Activated CD4-positive, alpha-beta memory T cell treated with anti-CD3 and anti-CD28 coated beads for 36 hours (primary cell): ENCODE results near the gene UBR3. TPM values are rescaled to one million over a fixed set of nuclear protein-coding genes. Genes with fewer than 3 reads are reported as not detected.
A peak's percentile ranks its signal among the peaks of the same experiment; 100 is the strongest.
"Not testable (repeated sequence)": the region's sequence is repeated elsewhere in the genome, so short reads cannot be mapped to it uniquely, and the experiment has no call there.

Source experiments
- CTCF ChIA-PET: fragments of 350-600 bp; sonication (Branson Sonifier 250); formaldehyde crosslinking; loops from one replicate; lab custom pipeline; 2021; ENCODE audit warnings: antibody characterized with exemption, inconsistent platforms; lab: Charles Lee
- POLR2A ChIA-PET: fragments of 350-600 bp; sonication (Branson Sonifier 250); formaldehyde crosslinking; loops from one replicate; lab custom pipeline; 2021; ENCODE audit warnings: antibody characterized with exemption; lab: Charles Lee
- DNase-seq: peaks from one replicate; pipeline ENCODE4 v3.0.0-alpha.2; 2020
- H3K27ac Mint-ChIP-seq: one replicate; pipeline ENCODE4 v1.8.0; 2021; ENCODE audit warnings: mixed read lengths
- H3K27me3 Mint-ChIP-seq: one replicate; pipeline ENCODE4 v1.8.0; 2021; ENCODE audit warnings: mixed read lengths
- H3K36me3 Mint-ChIP-seq: one replicate; pipeline ENCODE4 v1.8.0; 2021; ENCODE audit warnings: mixed read lengths
- H3K4me1 Mint-ChIP-seq: one replicate; pipeline ENCODE4 v1.8.0; 2021; ENCODE audit warnings: low read depth, mixed read lengths
- H3K4me3 Mint-ChIP-seq: one replicate; pipeline ENCODE4 v1.8.0; 2021; ENCODE audit warnings: mild to moderate bottlenecking, mixed read lengths
- H3K9me3 Mint-ChIP-seq: one replicate; pipeline ENCODE4 v1.8.0; 2021; ENCODE audit warnings: mixed read lengths
- intact Hi-C: fragments of 100-400 bp; cut with micrococcal nuclease; formaldehyde crosslinking; loops from one replicate; pipeline ENCODE4 v1.15.1; 2023
- total RNA-seq, 2 experiments: library from RNA; stranded (reverse); gene quantifications; one replicate each; pipeline ENCODE4 v1.2.3, GENCODE V29; 2021

UBR3 gene
- total RNA-seq, 2 experiments from 2014 or later: 16.2 to 18.1 TPM

- peaks cover 23% of the 10 kb centered on the region for H3K36me3 Mint-ChIP-seq
Observed at GRCh38 chr2:169823996-169824372, 3.3 kb upstream of the UBR3 start.

GRCh38 chr2:169824373-169825333 is 2.6 kb upstream of the UBR3 start, which contains the start of gene METTL5:
Gene METTL5, minus strand, starts transcription at chr2:169824905. Its CDS starts 308 bp downstream, at chr2:169824597.
- peaks cover 55% of the 10 kb centered on the region for H3K4me1 Mint-ChIP-seq
- H3K9me3 Mint-ChIP-seq: no peaks in the 10 kb centered on the region
- intact Hi-C loops: loop anchor here (1.0 to 10.0 kb wide), 4 partner anchors 52 to 460 kb away; partner anchors contain the start of genes CFAP210, LRP2 and PHOSPHO2
- H3K27ac Mint-ChIP-seq: peak within 1 kb of the TSS; percentile 78
- H3K27me3 Mint-ChIP-seq: no peaks in the 10 kb centered on the region
- peak; percentile 87 for DNase-seq
- ChIA-PET CTCF (interaction anchor here (0.6 to 3.2 kb wide), 14 partner anchors 9 to 252 kb away, joined by 3 to 13 read pairs (median 6); partner anchors contain the start of gene FASTKD1), POLR2A (interaction anchor here (0.8 to 1.4 kb wide), 3 partner anchors 16 to 26 kb away, joined by 3 to 4 read pairs (median 3); partner anchors contain the start of gene SSB)
- peak within 1 kb of the TSS; percentile 84 for H3K4me3 Mint-ChIP-seq
- peaks cover 17% of the 10 kb centered on the region for H3K36me3 Mint-ChIP-seq

More at GRCh38 chr2:169823996-169824372, 3.3 kb upstream of the UBR3 start:
- Mint-ChIP-seq H3K27ac (peak overlapping the region; percentile 78), H3K4me3 (peak overlapping the region; percentile 84), H3K4me1 (peaks cover 56% of the 10 kb centered on the region), H3K27me3 (no peaks in the 10 kb centered on the region), H3K9me3 (no peaks in the 10 kb centered on the region)
- intact Hi-C loops: loop anchor here (2.0 to 10.0 kb wide), 2 partner anchors 53 to 459 kb away; partner anchors contain the start of gene LRP2
- ChIA-PET POLR2A (interaction anchor here (0.8 to 1.4 kb wide), 3 partner anchors 16 to 25 kb away, joined by 3 to 4 read pairs (median 3); partner anchors contain the start of gene SSB), CTCF (interaction anchor here (1.1 to 3.2 kb wide), 12 partner anchors 9 to 251 kb away, joined by 3 to 13 read pairs (median 6); partner anchors contain the start of gene FASTKD1)
- DNase-seq: no peak

DNA sequence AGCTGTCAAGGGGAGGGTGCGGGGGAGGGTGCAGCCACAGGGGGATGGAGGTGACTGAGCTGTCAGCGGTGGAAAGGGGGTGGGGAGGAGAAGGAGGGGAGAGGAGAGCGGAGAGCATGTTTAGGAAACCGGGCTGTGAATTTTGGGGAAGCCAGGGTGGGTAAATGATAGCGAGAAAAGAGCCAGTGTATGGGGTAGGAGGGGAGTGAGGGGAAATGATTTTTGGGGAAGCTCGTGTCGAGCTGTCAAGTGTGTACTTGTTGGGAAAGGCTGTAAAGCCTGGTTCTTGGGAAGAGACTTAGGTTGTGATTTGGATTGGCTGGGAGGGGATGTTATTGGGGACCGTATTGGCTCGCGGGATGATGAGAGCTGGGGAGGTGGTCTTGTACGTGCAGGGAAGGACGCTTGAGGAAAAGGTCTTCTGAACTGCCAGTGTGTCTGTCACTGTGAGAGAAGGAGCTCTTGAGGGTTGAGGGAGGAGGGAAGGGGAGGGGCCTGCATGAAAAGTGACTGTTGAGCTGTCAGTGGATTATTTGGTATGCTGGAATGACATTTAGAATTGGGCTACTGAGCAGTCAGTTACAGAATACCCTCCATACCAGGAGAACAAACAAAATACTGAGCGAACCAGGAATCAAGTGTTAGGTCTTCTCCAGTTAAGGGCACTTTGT is 1.0 kb downstream of the UBR3 start:
- Mint-ChIP-seq H3K27ac (peak overlapping the region; percentile 61), H3K9me3 (no peaks in the 10 kb centered on the region), H3K36me3 (peaks cover 3% of the 10 kb centered on the region), H3K4me3 (peak overlapping the region; percentile 89), H3K4me1 (peaks cover 53% of the 10 kb centered on the region), H3K27me3 (no peaks in the 10 kb centered on the region)
- intact Hi-C loops: loop anchor here (5.0 to 10.0 kb wide), 2 partner anchors 136 to 463 kb away; partner anchors contain the start of genes CFAP210, LRP2 and PHOSPHO2
- peak; percentile 64 for DNase-seq
- POLR2A ChIA-PET: interaction anchor here (1.0 to 2.2 kb wide), 9 partner anchors 10 to 243 kb away, joined by 3 to 10 read pairs (median 4); partner anchors contain the start of gene SSB
- CTCF ChIA-PET: interaction anchor here (0.8 to 2.2 kb wide), 10 partner anchors 13 to 1101 kb away, joined by 3 to 11 read pairs (median 4); partner anchors contain the start of genes GORASP2 and SSB

DNA sequence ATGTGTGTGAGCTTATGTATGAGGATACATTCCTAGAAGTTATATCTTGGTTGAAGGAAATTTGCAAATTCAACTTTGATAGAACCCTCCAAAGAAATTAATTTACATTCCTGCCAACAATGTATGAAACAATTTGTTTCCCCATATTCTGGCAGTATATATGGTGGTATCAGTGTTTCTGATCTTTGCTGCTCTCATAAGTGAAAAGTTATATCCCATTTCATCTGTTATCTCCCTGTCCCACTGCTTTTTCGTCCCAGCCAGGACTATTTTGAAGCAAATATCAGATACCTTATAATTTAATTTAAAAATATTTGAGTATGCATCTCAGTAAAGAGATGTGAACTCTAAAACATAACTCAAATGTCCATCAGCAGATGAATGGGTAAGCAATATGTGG is 7.1 kb downstream of the UBR3 start:
- H3K27ac Mint-ChIP-seq: no peak overlapping the region
- POLR2A ChIA-PET: interaction anchor here (1.0 kb wide), 1 partner anchor 355 kb away, joined by 3 read pairs; the partner anchor contains the start of gene BBS5
- DNase-seq: no peak
- CTCF ChIA-PET: interaction anchor here (2.0 kb wide), 1 partner anchor 10 kb away, joined by 9 read pairs; the partner anchor contains the start of gene METTL5
- intact Hi-C loops: no loop called here
- no peak overlapping the region for H3K4me3 Mint-ChIP-seq
- H3K4me1 Mint-ChIP-seq: peaks cover 49% of the 10 kb centered on the region
- H3K36me3 Mint-ChIP-seq: peaks cover 3% of the 10 kb centered on the region
- no peaks in the 10 kb centered on the region for H3K9me3 Mint-ChIP-seq
- H3K27me3 Mint-ChIP-seq: no peaks in the 10 kb centered on the region

GRCh38 chr2:169838743-169839489 is 11.7 kb downstream of the UBR3 start:
- Mint-ChIP-seq H3K9me3 (no peaks in the 10 kb centered on the region), H3K27me3 (no peaks in the 10 kb centered on the region), H3K36me3 (peaks cover 10% of the 10 kb centered on the region), H3K27ac (no peak overlapping the region), H3K4me3 (no peak overlapping the region), H3K4me1 (peaks cover 40% of the 10 kb centered on the region)
- POLR2A ChIA-PET: interaction anchor here (1.4 kb wide), 1 partner anchor 11 kb away, joined by 3 read pairs; no protein-coding TSS in a partner anchor
- CTCF ChIA-PET: interaction anchor here (1.4 kb wide), 1 partner anchor 11 kb away, joined by 3 read pairs; the partner anchor contains the start of gene UBR3
- intact Hi-C loops: no loop called here
- DNase-seq: no peak

- no peaks in the 10 kb centered on the region for H3K9me3 Mint-ChIP-seq
- no peak for DNase-seq
- POLR2A ChIA-PET: interaction anchor here (0.6 kb wide), 1 partner anchor 31 kb away, joined by 4 read pairs; no protein-coding TSS in a partner anchor
- no peaks in the 10 kb centered on the region for H3K27me3 Mint-ChIP-seq
- CTCF ChIA-PET: interaction anchor here (1.4 kb wide), 1 partner anchor 13 kb away, joined by 3 read pairs; the partner anchor contains the start of gene UBR3
- intact Hi-C loops: no loop called here
- no peak overlapping the region for H3K4me3 Mint-ChIP-seq
- H3K4me1 Mint-ChIP-seq: peaks cover 35% of the 10 kb centered on the region
- peaks cover 9% of the 10 kb centered on the region for H3K36me3 Mint-ChIP-seq
- no peak overlapping the region for H3K27ac Mint-ChIP-seq
Observed at GRCh38 chr2:169839954-169840746, 12.9 kb downstream of the UBR3 start.

DNA sequence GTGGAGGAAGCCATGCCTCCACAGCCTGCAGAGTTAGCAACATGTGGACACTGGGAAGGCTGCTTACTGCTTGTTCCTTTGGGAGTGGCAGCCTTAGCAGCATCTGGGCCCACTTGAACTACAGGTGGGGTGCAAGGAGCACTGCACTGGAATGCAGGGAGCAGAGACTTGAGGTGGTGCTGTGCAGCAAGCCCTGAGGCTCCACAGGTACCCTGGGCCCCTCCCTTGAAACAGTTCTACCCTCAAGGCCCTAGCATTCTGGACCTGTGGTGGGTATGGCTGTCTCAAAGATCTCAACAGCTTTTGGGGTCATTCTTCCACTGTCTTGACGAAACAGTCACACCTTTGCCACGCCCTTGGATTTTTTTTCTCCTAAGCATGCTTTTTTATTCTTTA is 13.5 kb downstream of the UBR3 start:
- Mint-ChIP-seq H3K27me3 (no peaks in the 10 kb centered on the region), H3K27ac (no peak overlapping the region), H3K9me3 (no peaks in the 10 kb centered on the region), H3K4me1 (peaks cover 35% of the 10 kb centered on the region), H3K36me3 (peaks cover 9% of the 10 kb centered on the region), H3K4me3 (no peak overlapping the region)
- intact Hi-C loops: no loop called here
- POLR2A ChIA-PET: interaction anchor here (0.6 kb wide), 1 partner anchor 30 kb away, joined by 4 read pairs; no protein-coding TSS in a partner anchor
- CTCF ChIA-PET: interaction anchor here (1.4 kb wide), 1 partner anchor 13 kb away, joined by 3 read pairs; the partner anchor contains the start of gene UBR3
- no peak for DNase-seq

- H3K9me3 Mint-ChIP-seq, H3K27me3 Mint-ChIP-seq, H3K4me3 Mint-ChIP-seq, H3K27ac Mint-ChIP-seq, CTCF ChIA-PET, intact Hi-C loops, DNase-seq, H3K36me3 Mint-ChIP-seq, POLR2A ChIA-PET: not testable (repeated sequence)
- peaks cover 34% of the 10 kb centered on the region for H3K4me1 Mint-ChIP-seq
Observed at GRCh38 chr2:169841625-169842024, 14.4 kb downstream of the UBR3 start.

DNA sequence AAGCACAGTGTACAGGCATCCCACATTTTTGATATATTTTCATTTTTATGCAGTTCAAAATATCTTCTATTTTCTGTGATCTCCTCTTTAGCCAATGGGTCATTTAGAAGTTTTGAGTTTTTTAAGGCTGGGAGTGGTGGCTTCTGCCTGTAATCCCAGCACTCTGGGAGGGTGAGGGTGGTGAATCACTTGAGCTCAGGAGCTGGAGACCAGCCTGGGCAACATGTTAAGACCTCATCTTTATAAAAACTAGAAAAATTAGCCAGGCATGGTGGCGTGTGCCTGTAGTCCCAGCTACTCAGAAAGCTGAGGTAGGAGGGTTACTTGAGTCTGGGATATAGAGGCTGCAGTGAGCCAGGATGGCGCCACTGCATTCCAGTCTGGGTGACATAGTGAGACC is 17.8 kb downstream of the UBR3 start:
- H3K9me3 Mint-ChIP-seq: no peaks in the 10 kb centered on the region
- H3K27ac Mint-ChIP-seq: no peak overlapping the region
- no peak for DNase-seq
- H3K36me3 Mint-ChIP-seq: peaks cover 21% of the 10 kb centered on the region
- CTCF ChIA-PET: no interaction called here
- no peaks in the 10 kb centered on the region for H3K27me3 Mint-ChIP-seq
- H3K4me3 Mint-ChIP-seq: no peak overlapping the region
- intact Hi-C loops: no loop called here
- peaks cover 35% of the 10 kb centered on the region for H3K4me1 Mint-ChIP-seq
- POLR2A ChIA-PET: no interaction called here
